PC-9 (cell line): ENCODE data around the gene PHEX. TPM values are rescaled to one million over a fixed set of nuclear protein-coding genes. Genes with fewer than 3 reads are reported as not detected.

Source experiments
- BruUV-seq: library from RNA; stranded (reverse); fragments of 400-500 nt; replicated peaks from 2 replicates; lab custom pipeline; 2021; lab: Mats Ljungman, UMichigan
- CTCF ChIA-PET: fragments of 300-600 bp; sonication (Branson Sonifier 250); formaldehyde crosslinking; loops from one replicate; lab custom pipeline; 2022; ENCODE audit warnings: antibody characterized with exemption; lab: Charles Lee
- POLR2A ChIA-PET: fragments of 300-600 bp; sonication (Branson Sonifier 250); formaldehyde crosslinking; loops from one replicate; lab custom pipeline; 2022; ENCODE audit warnings: antibody characterized with exemption; ENCODE audit not compliant: unreplicated experiment; lab: Charles Lee
- DNase-seq, 2 experiments: peaks; one replicate each; pipeline versions ENCODE4 v3.0.0 to v3.0.0-alpha.2; 2015 to 2022; ENCODE audit warnings: mixed read lengths in 1 of 2
- H2AFZ ChIP-seq: fragments of 200-600 bp; sonication (generic); 2 replicates; pipeline ENCODE4 v1.8.1; 2017; ENCODE audit warnings: antibody characterized with exemption
- H3F3A ChIP-seq: fragments of 200-600 bp; sonication (generic); 2 replicates; pipeline ENCODE4 v1.8.1; 2017; ENCODE audit warnings: antibody characterized with exemption, mild to moderate bottlenecking, low read depth; ENCODE audit not compliant: insufficient read depth
- H3K27ac ChIP-seq: fragments of 200-600 bp; sonication (generic); 2 replicates; pipeline ENCODE4 v1.6.1; 2016; ENCODE audit warnings: mixed run types
- H3K27me3 ChIP-seq: fragments of 200-600 bp; sonication (generic); 2 replicates; pipeline ENCODE4 v1.6.1; 2016; ENCODE audit warnings: low read depth, mixed run types; ENCODE audit not compliant: insufficient read depth
- H3K36me3 ChIP-seq: fragments of 200-600 bp; sonication (generic); 2 replicates; pipeline ENCODE4 v1.6.1; 2016; ENCODE audit warnings: low read depth, mixed run types
- H3K4me1 ChIP-seq: fragments of 200-600 bp; sonication (generic); replicated peaks from 2 replicates; pipeline ENCODE4 v1.6.1; 2016; ENCODE audit warnings: mixed run types; ENCODE audit not compliant: insufficient read depth
- H3K4me2 ChIP-seq: fragments of 200-600 bp; sonication (generic); 2 replicates; pipeline ENCODE4 v1.6.1; 2017; ENCODE audit warnings: mixed run types
- H3K4me3 ChIP-seq: fragments of 200-600 bp; sonication (generic); 2 replicates; pipeline ENCODE4 v1.6.1; 2016; ENCODE audit warnings: mixed run types
- H3K79me2 ChIP-seq: fragments of 200-600 bp; sonication (generic); 2 replicates; pipeline ENCODE4 v1.6.1; 2017; ENCODE audit warnings: low read depth, mixed run types
- H3K9me2 ChIP-seq: fragments of 200-600 bp; sonication (generic); 2 replicates; pipeline ENCODE4 v1.8.1; 2017; ENCODE audit warnings: mild to moderate bottlenecking; ENCODE audit not compliant: insufficient read depth
- H3K9me3 ChIP-seq: fragments of 200-600 bp; sonication (generic); 2 replicates; pipeline ENCODE4 v1.8.1; 2016; ENCODE audit warnings: low read depth; ENCODE audit not compliant: insufficient read depth
- H4K20me1 ChIP-seq: fragments of 200-600 bp; sonication (generic); 2 replicates; pipeline ENCODE4 v1.8.1; 2017; ENCODE audit not compliant: insufficient read depth
- CTCF ChIP-seq: fragments of 200-600 bp; sonication (generic); conservative IDR thresholded peaks from 2 replicates; pipeline ENCODE4 v1.6.1; 2017; ENCODE audit warnings: mixed run types, antibody characterized with exemption, mild to moderate bottlenecking, moderate library complexity
- EZH2 ChIP-seq: fragments of 200-600 bp; sonication (generic); IDR thresholded peaks from 2 replicates; pipeline ENCODE4 v1.8.0; 2017; ENCODE audit warnings: antibody characterized with exemption, low read depth
- intact Hi-C: fragments of 100-400 bp; cut with micrococcal nuclease; formaldehyde crosslinking; loops from one replicate; pipeline ENCODE4 v1.10.0; 2022; ENCODE audit not compliant: unreplicated experiment
- total RNA-seq: library from RNA; stranded (reverse); gene quantifications from 2 replicates; pipeline ENCODE4 v1.2.3, GENCODE V29; 2021

PHEX gene
- total RNA-seq, 1 experiment from 2014 or later, result 3.5 TPM

DNA sequence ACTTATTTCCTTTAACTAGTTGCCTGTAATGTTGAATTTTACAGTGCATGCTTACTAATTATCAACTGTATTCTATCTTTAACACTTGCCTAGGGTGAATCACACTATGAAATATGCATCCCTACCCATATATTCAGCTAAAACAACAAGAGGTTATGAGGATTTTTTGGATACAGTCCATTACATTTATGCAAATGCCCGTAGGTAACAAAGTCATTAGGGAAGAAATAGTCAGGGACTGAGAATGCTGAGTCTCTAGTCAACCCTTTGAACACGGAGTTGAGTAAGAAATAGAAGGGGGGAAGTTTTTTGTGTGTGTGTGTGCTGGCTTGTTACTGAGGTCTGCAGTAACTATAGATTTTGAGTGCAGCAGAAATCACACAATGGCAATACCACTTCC lies 214.5 kb downstream of the PHEX start:
- BruUV-seq, result no TSS peak
- Histone ChIP-seq H3K36me3 (no peaks in the 10 kb centered on the region), H3F3A (0 out of 2 replicates have a peak, but pooled peaks cover 5% of the 10 kb centered on the region), H3K79me2 (no peaks in the 10 kb centered on the region), H3K4me3 (no peak overlapping the region), H3K9me3 (no peaks in the 10 kb centered on the region), H3K27me3 (no peaks in the 10 kb centered on the region), H3K27ac (peak overlapping the region; percentile 56), H3K9me2 (no peaks in the 10 kb centered on the region), H3K4me1 (peaks cover 16% of the 10 kb centered on the region), H3K4me2 (peak overlapping the region; percentile 34; the same call in 1 of the 2 replicates), H4K20me1 (no peaks in the 10 kb centered on the region), H2AFZ (no peak overlapping the region)
- intact Hi-C loops, result no loop called here
- POLR2A ChIA-PET, result no interaction called here
- peak; percentile 3 to 83 for DNase-seq
- CTCF ChIA-PET, result no interaction called here
- TF ChIP-seq CTCF, result no peak
- no peak for TF ChIP-seq EZH2

DNA sequence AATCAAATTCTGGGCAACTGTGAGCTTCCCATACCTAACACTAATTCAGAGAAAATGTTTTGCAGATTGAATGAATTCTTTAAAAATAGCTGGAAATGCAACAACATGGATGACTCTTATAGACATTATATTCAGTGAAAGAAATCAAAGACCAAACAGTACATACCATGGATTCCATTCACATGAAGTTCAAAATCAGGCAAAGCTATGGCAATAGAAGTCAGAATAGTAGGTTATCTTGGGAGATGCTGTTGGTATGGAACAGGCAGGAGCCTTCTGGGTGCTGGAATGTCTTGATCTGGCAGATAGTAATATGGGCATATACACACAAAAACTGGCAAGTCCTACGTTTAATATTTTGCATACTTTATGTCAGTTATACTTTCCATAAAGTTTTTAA lies 215.0 kb downstream of the PHEX start:
- Histone ChIP-seq H3K4me2 (peak overlapping the region; percentile 34; the same call in 1 of the 2 replicates), H3K27me3 (no peaks in the 10 kb centered on the region), H3K9me3 (no peaks in the 10 kb centered on the region), H2AFZ (no peak overlapping the region), H3K79me2 (no peaks in the 10 kb centered on the region), H3K27ac (peak overlapping the region; percentile 56), H3K36me3 (no peaks in the 10 kb centered on the region), H4K20me1 (no peaks in the 10 kb centered on the region), H3F3A (0 out of 2 replicates have a peak, but pooled peaks cover 5% of the 10 kb centered on the region), H3K4me3 (no peak overlapping the region), H3K4me1 (peaks cover 16% of the 10 kb centered on the region), H3K9me2 (no peaks in the 10 kb centered on the region)
- ChIA-PET CTCF (no interaction called here), POLR2A (interaction anchor here (0.6 kb wide), 1 partner anchor 112 kb away, joined by 5 read pairs; no protein-coding TSS in a partner anchor)
- BruUV-seq, result no TSS peak
- intact Hi-C loops, result no loop called here
- peak in 1 of 2 experiments; percentile 53 for DNase-seq
- TF ChIP-seq CTCF, result no peak

DNA sequence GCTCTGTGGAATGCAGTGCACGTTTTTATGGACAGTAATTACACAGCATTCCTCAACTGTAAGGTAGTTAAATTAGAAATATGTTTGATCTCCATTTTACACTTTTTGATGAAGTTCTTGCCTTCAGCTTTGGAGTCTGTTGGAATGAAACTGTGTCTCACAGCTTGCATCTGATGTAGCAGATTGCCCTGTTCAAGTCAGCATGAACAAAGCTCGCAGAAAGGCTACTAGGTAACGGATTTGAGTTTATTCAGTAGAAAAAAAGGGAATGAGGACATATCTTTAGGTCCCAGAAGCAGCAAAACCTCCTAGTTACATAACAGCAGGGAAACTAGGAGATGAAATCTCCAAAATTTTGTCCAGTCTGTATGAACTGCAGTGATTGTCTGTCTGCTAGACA lies 216.3 kb downstream of the PHEX start:
- intact Hi-C loops, result no loop called here
- Histone ChIP-seq H3K36me3 (no peaks in the 10 kb centered on the region), H3K4me3 (no peak overlapping the region), H3K4me2 (no peak overlapping the region), H3K9me3 (no peaks in the 10 kb centered on the region), H2AFZ (no peak overlapping the region), H3K79me2 (no peaks in the 10 kb centered on the region), H3F3A (0 out of 2 replicates have a peak, but pooled peaks cover 5% of the 10 kb centered on the region), H3K27ac (no peak overlapping the region), H3K27me3 (no peaks in the 10 kb centered on the region), H3K4me1 (peaks cover 16% of the 10 kb centered on the region), H4K20me1 (no peaks in the 10 kb centered on the region), H3K9me2 (no peaks in the 10 kb centered on the region)
- DNase-seq, result no peak
- ChIA-PET POLR2A (no interaction called here), CTCF (no interaction called here)
- no TSS peak for BruUV-seq
- TF ChIP-seq CTCF (no peak), EZH2 (no peak)
